ENCODE results near the gene NSD1. TPM values are rescaled to one million over a fixed set of nuclear protein-coding genes. Genes with fewer than 3 reads are reported as not detected.

NSD1 gene, protein sequence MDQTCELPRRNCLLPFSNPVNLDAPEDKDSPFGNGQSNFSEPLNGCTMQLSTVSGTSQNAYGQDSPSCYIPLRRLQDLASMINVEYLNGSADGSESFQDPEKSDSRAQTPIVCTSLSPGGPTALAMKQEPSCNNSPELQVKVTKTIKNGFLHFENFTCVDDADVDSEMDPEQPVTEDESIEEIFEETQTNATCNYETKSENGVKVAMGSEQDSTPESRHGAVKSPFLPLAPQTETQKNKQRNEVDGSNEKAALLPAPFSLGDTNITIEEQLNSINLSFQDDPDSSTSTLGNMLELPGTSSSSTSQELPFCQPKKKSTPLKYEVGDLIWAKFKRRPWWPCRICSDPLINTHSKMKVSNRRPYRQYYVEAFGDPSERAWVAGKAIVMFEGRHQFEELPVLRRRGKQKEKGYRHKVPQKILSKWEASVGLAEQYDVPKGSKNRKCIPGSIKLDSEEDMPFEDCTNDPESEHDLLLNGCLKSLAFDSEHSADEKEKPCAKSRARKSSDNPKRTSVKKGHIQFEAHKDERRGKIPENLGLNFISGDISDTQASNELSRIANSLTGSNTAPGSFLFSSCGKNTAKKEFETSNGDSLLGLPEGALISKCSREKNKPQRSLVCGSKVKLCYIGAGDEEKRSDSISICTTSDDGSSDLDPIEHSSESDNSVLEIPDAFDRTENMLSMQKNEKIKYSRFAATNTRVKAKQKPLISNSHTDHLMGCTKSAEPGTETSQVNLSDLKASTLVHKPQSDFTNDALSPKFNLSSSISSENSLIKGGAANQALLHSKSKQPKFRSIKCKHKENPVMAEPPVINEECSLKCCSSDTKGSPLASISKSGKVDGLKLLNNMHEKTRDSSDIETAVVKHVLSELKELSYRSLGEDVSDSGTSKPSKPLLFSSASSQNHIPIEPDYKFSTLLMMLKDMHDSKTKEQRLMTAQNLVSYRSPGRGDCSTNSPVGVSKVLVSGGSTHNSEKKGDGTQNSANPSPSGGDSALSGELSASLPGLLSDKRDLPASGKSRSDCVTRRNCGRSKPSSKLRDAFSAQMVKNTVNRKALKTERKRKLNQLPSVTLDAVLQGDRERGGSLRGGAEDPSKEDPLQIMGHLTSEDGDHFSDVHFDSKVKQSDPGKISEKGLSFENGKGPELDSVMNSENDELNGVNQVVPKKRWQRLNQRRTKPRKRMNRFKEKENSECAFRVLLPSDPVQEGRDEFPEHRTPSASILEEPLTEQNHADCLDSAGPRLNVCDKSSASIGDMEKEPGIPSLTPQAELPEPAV (N-terminal part only)
- total RNA-seq (2021) (60.9 and 62.2 TPM in 2 replicates), Bru-seq, nascent RNA (percentile 85 among the genes with signal in this experiment), BruChase-seq, experiment 1, labeled RNA remaining after a 2-hour chase (percentile 77 among the genes with signal in this experiment), BruChase-seq, experiment 2, labeled RNA remaining after a 6-hour chase (percentile 81 among the genes with signal in this experiment)
- long read RNA-seq, partial matches to known transcripts, result 9 of 33 reads
- long read RNA-seq, other reads (novel, unspliced or antisense), result 22 of 33 reads

DNA sequence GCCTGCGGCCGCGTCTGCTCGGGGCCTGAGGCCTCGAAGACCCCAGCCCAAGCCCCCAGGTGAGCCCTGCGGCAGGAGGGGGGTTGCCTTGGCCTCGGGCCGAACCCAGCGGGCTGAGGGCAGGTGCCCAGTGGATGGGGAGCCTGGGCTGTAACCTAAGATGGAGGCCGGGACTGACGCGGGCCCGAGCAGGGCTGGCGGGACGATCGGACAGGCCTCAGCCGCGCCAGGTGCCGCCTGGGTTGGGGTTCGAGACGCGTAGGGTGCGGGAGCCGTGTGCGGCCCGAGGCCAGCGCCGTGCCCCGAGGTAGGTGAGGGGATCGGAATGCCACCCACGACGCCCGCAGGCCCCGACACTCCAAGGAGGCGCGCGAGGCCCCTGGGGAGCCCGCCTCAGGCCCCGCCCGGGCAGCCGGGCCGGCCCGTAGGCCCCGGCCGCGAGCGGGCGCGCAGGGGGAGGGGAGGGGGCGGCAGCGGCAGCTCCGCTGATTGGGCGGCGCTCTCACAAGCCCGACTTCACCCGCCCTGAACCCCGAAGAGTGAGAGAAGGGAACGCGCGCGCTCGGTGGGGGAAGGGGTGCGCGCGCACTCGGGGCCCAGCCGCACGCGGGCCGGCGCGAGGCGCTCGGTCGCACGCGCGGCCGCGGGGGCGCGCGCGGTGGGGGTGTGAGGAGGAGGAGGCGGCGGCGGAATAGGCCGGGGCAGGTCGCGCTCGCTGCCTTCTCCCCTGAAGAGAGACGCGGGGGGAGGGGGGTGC, at the start of gene NSD1:
TSS of gene NSD1 (plus strand) at position 678 of the 757 bp plus-strand sequence. CDS start 1,331 bp downstream, outside the sequence.
- Histone ChIP-seq H3K4me2 (peak within 1 kb of the TSS; percentile 86), H3K27ac (no peak within 1 kb of the TSS), H3K4me3 (peak within 1 kb of the TSS; percentile 78), H3F3A (ENCODE audit: insufficient read depth, low read depth) (peaks cover 15% of the 10 kb centered on the region), H2AFZ (peak within 1 kb of the TSS; percentile 96), H3K4me1 (replicated peaks; ENCODE audit: insufficient read depth) (peaks cover 16% of the 10 kb centered on the region), H4K20me1 (ENCODE audit: insufficient read depth) (peaks cover 10% of the 10 kb centered on the region; the same call in 1 of the 2 replicates), H3K36me3 (ENCODE audit: low read depth) (peaks cover 21% of the 10 kb centered on the region), H3K79me2 (ENCODE audit: low read depth) (peaks cover 37% of the 10 kb centered on the region), H3K9me3 (ENCODE audit: insufficient read depth, low read depth) (no peaks in the 10 kb centered on the region), H3K9me2 (ENCODE audit: insufficient read depth) (no peaks in the 10 kb centered on the region), H3K27me3 (ENCODE audit: insufficient read depth, low read depth) (no peaks in the 10 kb centered on the region)
- TF ChIP-seq CTCF (conservative IDR thresholded peaks at IDR 0.05) (no peak), EZH2 (IDR thresholded peaks at IDR 0.05; ENCODE audit: low read depth) (no peak)
- intact Hi-C loops (cut with micrococcal nuclease; ENCODE audit: unreplicated experiment), result loop anchor here (5.0 kb wide), 1 partner anchor 364 kb away; the partner anchor contains the start of gene PDLIM7
- peak in 1 of 2 experiments; percentile 75 for DNase-seq
- BruUV-seq (replicated peaks), result no TSS peak
- POLR2A ChIA-PET (ENCODE audit: unreplicated experiment), result no interaction called here
- CTCF ChIA-PET, result no interaction called here

- ChIA-PET CTCF (interaction anchor here (1.8 kb wide), 1 partner anchor 12 kb away, joined by 4 read pairs; no protein-coding TSS in a partner anchor), POLR2A (ENCODE audit: unreplicated experiment) (interaction anchor here (0.7 kb wide), 1 partner anchor 262 kb away, joined by 3 read pairs; no protein-coding TSS in a partner anchor)
- Histone ChIP-seq H3K9me3 (ENCODE audit: insufficient read depth, low read depth) (no peaks in the 10 kb centered on the region), H3K4me1 (replicated peaks; ENCODE audit: insufficient read depth) (no peaks in the 10 kb centered on the region), H3K27ac (no peak overlapping the region), H3F3A (ENCODE audit: insufficient read depth, low read depth) (peaks cover 30% of the 10 kb centered on the region; the same call in 1 of the 2 replicates), H3K36me3 (ENCODE audit: low read depth) (no peaks in the 10 kb centered on the region), H3K9me2 (ENCODE audit: insufficient read depth) (no peaks in the 10 kb centered on the region), H3K4me2 (no peak overlapping the region), H3K27me3 (ENCODE audit: insufficient read depth, low read depth) (0 out of 2 replicates have a peak, but pooled peaks cover 5% of the 10 kb centered on the region), H3K4me3 (no peak overlapping the region), H3K79me2 (ENCODE audit: low read depth) (no peaks in the 10 kb centered on the region), H4K20me1 (ENCODE audit: insufficient read depth) (no peaks in the 10 kb centered on the region), H2AFZ (no peak overlapping the region)
- BruUV-seq (replicated peaks), result no TSS peak
- TF ChIP-seq CTCF (conservative IDR thresholded peaks at IDR 0.05), result no peak
- no peak for TF ChIP-seq EZH2 (IDR thresholded peaks at IDR 0.05; ENCODE audit: low read depth)
- intact Hi-C loops (cut with micrococcal nuclease; ENCODE audit: unreplicated experiment), result no loop called here
- DNase-seq, result no peak
These were observed 49.4 kb upstream of the NSD1 start for GRCh38 chr5:177084175-177084574.
